Measurements from ENCODE around the gene CHRFAM7A.
"Not testable (repeated sequence)": the region's sequence is repeated elsewhere in the genome, so short reads cannot be mapped to it uniquely, and the experiment has no call there.

The CHRFAM7A gene

DNA sequence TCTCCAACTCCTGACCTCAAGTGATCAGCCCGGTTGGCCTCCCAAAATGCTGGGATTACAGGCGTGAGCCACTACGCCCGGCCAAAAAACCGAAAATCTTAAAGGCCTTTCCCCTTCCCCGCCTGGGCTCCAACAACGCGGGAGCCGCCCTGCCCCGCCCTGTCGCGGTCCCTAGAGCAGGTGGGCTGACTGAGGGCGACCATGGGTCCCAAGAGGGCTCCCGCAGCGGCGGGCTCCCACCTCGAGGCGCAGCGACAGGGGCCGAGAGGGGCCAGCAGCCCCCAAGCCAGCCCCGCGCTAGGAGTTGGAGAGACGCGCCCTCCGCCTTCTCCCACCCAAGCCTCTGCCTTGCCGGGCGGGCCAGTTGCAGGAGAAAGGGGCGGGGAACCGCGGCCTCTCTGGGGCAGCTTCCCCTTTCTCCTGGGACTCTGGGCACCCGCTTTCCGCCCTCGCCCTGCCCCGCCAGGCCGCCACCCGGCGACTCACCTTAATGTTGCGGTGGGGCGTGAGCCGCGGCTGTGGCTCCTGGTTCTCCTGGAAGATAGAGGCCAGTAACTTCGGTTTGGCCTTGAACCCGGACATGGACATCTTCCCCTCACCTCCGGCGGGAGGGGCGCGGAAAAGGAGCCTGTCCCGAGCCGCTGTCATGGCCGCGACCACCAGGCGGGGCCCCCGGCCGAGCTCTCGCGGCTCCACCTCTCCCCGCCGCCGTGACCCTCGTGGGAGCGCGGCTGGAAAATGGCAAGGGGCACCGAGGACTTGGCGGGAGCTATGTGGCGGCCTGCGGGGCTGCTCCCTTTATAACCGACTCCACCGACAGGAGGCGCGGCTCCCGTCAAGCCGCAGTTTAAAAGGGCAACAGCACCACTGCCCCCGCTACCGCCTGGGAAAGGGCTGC, at the start of gene CHRFAM7A:
Gene CHRFAM7A (minus strand): TSS at position 775 of the 898 bp plus-strand sequence. CDS start 10,189 bp downstream, outside the sequence.
- not testable (repeated sequence) for DNase-seq

DNA sequence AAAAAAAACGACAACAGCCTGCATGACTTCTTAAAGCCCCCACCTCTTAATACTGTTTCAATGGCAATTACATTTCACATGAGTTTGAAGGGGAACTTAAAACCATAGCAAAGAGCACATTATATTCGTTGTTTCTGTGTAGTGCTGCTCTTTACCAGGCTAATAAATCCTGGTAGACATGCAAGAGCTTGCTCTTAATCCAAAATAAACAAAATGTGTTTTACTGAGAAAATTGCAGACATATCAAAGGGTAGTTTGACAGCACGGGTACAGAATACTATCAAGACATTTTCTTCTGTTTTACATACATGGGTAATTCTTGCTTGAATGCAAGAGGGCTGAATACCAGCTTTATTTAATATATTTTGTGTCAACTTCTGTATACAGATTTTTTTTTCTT, 45.0 kb upstream of the CHRFAM7A start:
- not testable (repeated sequence) for DNase-seq

- DNase-seq, result not testable (repeated sequence)
Measured at GRCh38 chr15:30435878-30436277, 42.5 kb upstream of the CHRFAM7A start.

DNA sequence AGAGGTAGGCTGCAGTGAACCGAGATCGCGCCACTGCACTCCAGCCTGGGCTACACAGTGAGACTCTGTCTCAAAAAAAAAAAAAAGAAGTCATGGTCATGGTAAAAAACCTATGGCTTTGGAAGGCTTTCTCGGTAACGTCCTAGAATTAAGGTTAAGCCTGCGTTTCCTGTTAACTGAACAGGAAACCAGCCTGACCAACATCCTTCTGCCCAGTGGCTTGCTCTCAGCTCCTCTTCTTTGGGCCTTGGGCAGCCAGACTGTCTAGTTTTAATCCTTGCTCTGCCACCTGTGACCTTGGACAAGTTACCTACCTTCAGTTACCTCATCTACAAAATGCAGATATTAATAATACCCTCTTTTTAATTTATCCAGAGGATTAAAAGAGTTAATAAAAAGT, 27.4 kb upstream of the CHRFAM7A start:
- not testable (repeated sequence) for DNase-seq

DNA sequence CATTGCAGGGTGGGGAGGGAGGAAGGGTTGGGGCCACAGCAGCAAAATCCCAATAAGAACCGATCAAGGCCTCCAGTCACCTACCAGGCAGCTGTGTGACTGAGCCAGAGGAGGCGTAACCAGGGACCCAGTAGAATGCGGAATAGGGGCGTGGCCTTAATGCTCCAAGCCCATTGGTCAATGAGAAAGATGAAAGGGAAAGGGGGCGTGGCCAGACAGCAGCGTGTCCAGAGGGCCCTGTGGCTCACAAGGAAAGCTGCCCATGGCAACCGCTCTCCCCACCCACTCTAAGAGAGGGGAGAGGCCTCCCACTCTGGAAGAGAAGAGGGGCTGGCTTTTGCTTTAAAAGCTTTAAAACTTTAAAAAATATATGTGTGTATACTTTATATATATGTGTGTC, 20.8 kb upstream of the CHRFAM7A start, which contains the start of gene GOLGA8R:
Gene GOLGA8R (minus strand): TSS at position 101 of the 400 bp plus-strand sequence. CDS start 98 bp downstream, at position 3.
- not testable (repeated sequence) for DNase-seq

DNA sequence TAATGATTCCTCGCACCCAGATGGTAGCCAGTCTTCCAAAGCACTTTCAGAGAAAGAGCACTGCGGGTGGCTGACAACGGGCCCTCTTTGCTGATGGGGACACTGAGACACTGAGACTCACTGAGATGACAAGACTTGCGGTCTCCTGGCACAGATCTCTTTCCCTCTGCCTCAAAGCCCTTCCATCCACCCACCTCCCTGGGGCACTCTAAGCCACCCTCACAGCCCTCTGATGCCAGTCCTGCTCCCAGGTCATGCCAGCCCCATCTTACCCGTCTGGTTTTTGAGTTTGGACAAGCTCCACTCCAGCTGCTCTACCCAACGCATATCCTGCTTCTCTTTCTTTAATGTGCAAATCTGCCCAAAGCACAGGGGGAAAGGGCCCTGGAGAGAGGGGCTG, 14.3 kb upstream of the CHRFAM7A start:
- not testable (repeated sequence) for DNase-seq

DNA sequence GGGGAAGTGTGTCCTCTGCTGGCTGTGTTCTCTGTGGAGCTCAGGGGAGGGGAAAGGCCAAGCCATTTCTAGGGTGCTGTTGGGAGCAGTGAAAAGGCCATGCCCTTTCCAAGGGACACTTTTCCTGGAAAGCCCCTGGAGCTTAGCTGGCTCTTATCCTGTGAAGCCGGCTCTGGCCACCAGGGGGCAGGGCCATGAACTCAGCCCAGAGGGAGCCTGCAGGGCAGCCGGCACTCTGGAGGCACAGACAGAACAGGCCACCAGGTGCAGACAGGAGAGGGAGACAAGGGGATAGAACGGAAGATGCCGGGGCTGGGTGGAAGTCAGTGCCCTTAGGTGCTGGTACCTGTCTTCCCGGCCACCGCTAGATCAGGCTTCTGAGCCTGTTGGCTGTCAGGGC, 5.6 kb upstream of the CHRFAM7A start:
- DNase-seq, result not testable (repeated sequence)

DNA sequence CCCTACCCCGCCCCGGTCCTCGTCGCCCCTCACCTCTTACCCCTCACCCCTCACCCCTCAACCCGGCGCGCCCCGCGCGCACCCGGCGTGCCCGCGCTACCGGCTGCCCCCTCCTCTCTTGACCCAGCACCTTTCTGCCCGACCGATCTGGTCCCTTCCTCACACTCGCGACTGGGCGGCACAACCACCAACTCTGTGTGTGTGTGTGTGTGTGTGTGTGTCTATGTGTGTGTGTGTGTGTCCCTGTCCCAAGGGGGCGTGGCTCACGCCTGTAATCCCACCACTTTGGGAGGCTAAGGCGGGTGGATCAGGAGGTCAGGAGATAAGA, 288 bp upstream of the CHRFAM7A start:
- DNase-seq, result not testable (repeated sequence)

- DNase-seq, result not testable (repeated sequence)
Measured at GRCh38 chr15:30386318-30386887, 6.9 kb downstream of the CHRFAM7A start.

- DNase-seq, result not testable (repeated sequence)
Measured at GRCh38 chr15:30377082-30377413, 16.3 kb downstream of the CHRFAM7A start.

DNA sequence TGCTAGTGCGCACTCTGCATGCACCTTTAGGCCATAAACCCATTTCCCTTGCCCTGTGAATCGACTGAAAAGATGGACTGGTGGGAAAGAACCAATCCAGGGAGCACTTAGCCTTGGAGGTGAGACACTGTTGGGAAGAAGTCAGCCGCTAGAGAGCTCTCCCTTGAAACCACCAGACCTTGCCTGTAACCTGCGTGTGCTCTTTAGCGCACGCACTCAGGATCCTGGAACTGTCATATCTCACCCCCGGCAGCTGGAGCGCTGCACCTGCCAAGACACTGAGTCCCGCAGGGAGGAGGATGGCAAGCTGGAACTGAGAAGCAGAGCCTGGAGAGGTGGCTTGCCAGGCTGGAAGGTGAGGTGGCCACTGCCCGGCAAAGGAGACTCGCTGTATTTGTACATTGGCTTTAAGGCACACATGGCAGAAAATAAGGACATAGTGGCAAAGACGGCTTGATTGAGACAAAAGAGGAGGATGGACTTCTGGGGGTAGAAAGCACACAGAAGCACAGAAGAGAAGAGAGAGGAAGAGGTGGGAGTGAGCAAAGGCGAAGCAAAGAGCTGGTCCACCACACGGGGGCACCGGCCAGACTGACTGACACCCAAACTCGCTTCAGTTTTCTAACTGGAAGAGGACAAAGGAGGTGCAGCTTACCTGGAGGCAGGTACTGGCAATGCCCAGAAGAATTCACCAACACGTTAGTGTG, 16.8 kb downstream of the CHRFAM7A start:
- DNase-seq, result not testable (repeated sequence)

DNA sequence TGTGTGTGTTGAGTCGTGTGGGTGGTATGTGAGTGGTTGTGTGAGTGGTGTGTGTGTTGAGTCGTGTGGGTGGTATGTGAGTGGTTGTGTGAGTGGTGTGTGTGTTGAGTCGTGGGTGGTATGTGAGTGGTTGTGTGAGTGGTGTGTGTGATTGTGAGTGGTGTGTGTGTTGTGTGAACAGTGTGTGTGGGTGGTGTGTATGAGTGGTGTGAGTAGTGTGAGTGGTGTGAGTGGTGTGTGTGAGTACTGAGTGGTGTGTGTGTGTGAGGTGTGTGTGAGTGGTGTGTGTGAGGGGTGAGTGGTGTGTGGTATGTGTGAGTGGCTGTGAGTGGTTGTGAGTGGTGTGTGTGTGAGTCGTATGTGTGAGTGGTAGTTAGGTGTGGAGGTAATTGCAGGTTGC, 17.5 kb downstream of the CHRFAM7A start:
- peak; percentile 23 for DNase-seq

GRCh38 chr15:30374862-30375261, 18.5 kb downstream of the CHRFAM7A start:
- not testable (repeated sequence) for DNase-seq

DNA sequence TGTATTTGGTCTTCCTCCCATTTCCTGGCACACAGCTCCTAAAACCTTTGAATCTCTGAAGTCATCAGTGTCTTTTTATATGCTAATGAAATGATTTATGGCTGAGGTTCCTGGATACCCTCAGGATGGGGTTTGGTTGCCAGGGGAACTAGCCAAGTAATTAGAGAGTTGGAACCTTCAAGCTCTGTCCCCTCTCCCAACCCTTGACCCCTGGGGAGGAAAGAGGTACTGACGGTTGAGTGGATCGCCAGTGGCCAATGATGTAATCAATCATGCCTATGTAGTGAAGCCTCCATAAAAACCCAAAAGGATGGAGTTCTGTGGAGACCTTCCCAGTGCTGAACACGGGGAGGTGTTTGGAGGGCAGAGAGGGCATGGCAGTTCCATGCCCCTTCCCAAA, 25.1 kb downstream of the CHRFAM7A start:
- DNase-seq, result not testable (repeated sequence)

GRCh38 chr15:30367246-30367645, 26.1 kb downstream of the CHRFAM7A start:
- peak; percentile 8 for DNase-seq

GRCh38 chr15:30361404-30361803, 31.9 kb downstream of the CHRFAM7A start:
- not testable (repeated sequence) for DNase-seq

DNA sequence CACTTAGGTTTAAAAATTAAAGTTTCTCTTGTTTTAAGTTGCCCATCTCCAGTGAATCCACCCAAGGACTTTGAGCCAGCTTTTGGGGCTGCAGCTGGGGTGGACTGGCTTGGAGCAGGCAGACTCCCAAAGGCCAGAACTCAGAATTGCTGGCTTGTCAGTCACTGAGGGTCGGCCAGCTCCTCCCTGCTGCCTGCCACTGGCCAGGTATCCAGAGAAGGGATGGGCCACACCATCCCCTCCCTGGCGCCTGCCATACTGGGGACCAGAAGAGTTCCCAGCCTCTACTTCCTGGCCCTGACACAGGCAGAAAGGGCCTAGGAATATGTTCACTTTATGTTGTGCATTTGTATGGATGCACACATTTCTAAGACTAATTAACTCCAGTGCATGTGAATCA, 32.4 kb downstream of the CHRFAM7A start:
- not testable (repeated sequence) for DNase-seq

DNA sequence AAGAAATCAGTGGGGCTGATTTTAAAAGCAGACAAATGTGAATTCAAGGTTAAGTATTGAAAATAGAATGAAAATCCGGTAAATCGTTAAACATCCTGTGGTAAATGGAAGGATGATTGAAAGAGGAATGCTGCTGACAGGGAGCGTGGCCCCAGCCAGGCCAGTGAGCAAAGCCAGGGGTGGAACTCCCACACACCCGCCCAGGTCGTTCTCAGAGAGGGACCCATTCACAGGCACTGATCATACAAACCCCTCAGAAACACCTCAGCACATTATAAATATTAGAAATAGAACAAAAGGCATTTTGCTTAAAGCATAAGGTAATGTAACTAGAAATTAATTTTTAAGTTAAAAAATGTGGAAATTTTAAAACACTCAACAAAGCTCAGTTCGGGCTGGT, 38.3 kb downstream of the CHRFAM7A start:
- DNase-seq, result not testable (repeated sequence)

GRCh38 chr15:30349803-30350202, 43.5 kb downstream of the CHRFAM7A start:
- DNase-seq, result not testable (repeated sequence)

- not testable (repeated sequence) for DNase-seq
Measured at GRCh38 chr15:30336584-30336983, 56.8 kb downstream of the CHRFAM7A start.

- not testable (repeated sequence) for DNase-seq
Measured at GRCh38 chr15:30334152-30334551, 59.2 kb downstream of the CHRFAM7A start.

DNA sequence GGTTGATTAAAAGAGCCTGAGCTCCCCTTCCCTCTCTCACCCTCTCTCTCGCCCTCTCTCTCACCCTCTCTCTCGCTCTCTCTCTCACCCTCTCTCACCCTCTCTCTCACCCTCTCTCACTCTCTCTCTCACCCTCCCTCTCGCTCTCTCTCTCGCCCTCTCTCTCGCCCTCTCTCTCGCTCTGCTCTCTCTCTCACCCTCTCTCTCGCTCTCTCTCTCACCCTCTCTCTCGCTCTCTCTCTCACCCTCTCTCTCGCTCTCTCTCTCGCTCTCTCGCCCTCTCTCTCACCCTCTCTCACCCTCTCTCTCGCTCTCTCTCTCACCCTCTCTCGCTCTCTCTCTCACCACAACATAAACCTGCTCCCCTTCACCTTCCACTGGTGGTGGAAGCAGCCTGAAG, 67.2 kb downstream of the CHRFAM7A start:
- DNase-seq, result peak; percentile 31

- not testable (repeated sequence) for DNase-seq
Measured at GRCh38 chr15:30321063-30321462, 72.3 kb downstream of the CHRFAM7A start.

All from left hindlimb (tissue), 1 donor.